Ramos (cell line): Measurements from ENCODE around the gene THSD7A.
"Not testable (repeated sequence)": the region's sequence is repeated elsewhere in the genome, so short reads cannot be mapped to it uniquely, and the experiment has no call there.

ENCODE experiments used
- in situ Hi-C: fragments of 300-500 bp; cut with MboI; formaldehyde crosslinking; loops from one replicate; pipeline ENCODE4 v1.14.3; 2022; ENCODE audit warnings: low sequenced_read_pairs; ENCODE audit not compliant: unreplicated experiment

Gene THSD7A

DNA sequence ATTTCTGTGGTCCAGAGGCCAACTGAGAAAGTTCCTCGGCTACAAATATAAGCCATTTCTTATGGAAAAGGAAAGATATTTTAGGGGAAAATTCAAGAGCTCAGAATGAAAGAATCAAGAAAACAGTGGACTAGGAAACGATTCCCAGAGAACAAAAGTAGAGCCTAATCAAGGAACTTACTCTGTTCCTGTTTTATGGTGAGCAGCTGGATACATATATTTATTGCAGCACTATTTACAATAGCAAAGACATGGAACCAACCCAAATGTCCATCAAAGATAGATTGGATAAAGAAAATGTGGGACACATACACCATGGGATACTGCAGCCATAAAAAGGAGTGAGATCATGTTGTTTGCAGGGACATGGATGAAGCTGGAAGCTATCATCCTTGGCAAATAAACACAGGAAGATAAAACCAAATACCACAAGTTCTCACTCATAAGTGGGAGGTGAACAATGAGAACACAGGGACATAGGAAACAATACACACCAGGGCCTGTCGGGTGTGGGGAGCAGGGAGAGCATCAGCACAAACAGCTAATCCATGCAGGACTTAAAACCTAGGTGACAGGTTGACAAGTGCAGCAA lies 298.7 kb downstream of the THSD7A start:
- in situ Hi-C loops = no loop called here

DNA sequence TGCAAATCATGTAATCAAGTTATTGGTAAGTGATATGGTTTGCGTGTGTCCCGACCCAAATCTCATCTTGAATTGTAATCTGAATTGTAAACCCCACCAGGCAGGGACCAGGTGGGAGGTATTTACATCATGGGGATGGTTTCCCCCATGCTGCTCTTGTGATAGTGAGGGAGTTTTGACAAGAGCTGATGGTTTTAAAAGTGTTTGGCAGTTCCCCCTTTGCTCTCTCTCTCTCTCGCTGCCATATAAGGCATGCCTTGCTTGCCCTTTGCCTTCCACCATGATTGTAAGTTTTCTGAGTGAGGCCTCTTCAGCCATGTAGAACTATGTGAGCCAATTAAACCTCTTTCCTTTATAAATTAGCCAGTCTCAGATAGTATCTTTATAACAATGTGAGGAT lies 302.6 kb downstream of the THSD7A start:
- in situ Hi-C loops = no loop called here

DNA sequence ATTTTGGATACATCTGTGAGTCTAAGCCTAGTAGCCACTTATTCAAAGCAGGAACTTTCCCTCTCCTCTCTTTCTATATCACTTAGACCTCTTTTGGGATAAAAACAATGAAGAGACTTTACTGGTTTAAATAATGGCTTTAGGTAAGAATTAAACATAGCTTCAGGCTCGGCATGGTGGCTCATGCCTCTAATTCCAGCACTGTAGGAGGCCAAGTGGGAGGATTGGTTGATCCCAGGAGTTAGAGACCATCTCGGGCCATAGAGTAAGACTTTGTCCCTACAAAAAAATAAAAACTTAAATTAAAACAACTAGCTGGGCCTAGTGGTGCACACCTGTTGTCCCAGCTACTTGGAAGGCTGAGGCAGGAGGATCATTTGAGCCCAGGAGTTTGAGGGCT lies 304.3 kb downstream of the THSD7A start:
- in situ Hi-C loops = no loop called here

DNA sequence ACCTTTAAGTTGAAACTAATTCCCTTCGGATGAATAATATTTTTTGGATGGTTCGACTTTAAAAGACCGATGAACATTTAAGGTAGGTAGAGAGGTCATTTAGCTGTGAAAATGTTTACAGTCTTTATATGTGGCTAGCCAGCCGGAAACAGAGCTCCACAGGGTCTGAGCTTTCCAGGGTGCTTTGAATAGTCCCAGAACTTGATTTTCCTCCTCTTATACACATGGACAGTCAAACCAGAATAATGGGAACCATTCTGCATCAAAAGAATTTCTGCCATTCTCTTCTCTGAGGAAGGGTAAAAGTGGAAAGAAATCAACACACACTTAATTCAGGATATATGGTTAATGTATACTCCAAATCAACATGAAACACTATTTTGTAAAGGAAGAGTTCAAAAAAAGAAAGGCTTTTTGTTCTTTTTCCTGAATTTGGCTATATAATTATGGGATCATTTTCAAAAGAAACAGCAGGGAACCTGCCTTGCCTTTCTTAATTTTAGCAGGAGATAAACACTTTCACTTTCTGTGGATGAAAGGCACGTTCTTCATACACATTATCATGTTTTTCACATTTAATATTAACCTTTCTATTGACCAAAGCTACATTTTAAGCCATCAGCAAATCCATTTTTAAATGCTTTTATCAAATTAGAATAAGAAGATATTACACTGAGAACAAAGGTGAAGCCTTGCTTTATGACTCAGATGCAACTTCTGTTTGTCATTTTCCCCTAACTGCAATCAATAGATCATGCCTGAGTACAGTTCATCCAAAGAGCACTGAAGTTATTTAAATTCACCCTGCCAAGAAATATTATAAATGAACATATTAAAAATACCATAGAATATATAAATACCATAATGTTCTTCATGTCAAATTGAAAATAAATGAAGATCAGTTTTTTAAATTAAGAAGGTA lies 307.3 kb downstream of the THSD7A start:
- in situ Hi-C loops = no loop called here

DNA sequence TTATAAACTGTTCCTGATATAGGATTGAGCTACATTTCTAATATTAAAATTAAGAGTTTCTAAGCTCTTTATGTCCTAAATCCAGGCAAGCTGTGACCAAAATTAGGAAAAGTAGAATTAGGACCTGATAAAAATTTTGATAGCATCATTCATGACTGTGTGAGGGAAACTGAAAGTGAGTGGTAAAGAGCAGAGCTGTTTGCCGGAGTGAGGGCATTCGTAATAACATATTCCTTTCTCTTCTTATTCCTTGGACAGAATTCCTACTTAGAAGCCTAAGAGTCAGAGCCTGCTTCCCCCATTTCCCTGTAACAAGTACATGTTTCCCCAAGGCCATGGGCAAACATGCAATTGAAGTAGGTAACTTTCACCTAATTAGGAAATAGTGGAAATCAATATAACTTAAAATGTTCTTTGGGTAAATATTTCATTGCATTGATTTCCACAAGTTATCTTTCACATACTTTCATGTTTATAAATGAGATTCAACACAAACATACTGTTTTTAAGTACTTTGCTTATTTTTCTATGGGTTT lies 310.0 kb downstream of the THSD7A start:
- in situ Hi-C loops = not testable (repeated sequence)

DNA sequence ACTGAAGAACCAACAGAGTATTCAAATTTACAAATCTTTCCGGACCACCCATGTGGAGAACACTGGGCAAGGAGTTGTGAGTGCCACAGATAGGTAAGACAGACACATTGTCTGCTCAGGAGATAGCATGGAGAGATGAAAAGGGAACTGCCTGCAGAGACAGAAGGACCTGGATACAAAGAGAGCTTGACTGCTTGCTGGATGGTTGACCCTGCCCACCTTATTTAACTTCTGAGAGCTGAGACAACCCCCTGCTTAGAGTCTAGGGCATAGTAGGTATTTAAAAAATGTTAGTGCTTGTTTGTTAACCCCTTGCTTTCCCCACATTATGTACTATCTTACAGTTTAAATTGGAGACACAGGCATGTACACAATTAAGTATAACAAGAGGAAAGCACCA lies 314.1 kb downstream of the THSD7A start:
- in situ Hi-C loops = no loop called here

DNA sequence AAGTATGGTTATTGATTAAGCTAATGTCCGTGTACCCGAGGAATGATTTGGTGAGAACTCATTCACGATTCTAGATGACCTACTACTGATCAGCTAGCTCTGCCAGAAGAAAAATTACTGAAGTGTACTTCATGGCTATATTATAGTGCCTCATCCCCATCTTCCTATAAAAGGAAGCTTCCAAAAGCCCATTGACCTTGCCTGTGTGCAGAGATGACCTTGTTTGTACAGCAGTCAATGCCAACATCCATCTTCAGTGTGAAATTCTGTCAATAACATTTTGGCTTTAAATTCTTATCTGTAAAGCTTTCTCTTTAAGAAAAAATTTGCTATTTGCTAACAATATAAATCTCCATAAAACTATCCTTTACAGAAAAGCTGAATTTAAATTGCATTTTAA lies 315.7 kb downstream of the THSD7A start:
- in situ Hi-C loops = no loop called here

DNA sequence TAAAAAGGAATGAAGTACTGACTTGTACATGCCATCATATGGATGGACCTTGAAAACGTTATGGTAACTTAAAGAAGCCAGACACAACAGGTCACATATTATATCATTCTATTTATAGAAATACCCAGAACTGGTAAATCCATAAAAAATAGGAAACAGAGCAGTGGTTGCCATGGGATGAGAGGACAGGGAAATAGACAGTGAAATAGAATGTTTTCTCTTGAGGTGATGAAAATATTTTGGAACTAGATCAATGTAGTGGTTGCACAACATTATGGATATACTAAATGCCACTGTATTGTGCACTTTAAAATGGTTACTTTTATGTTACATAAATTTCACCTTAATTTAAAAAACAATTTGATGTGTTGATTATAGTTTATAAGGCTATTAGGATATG lies 318.5 kb downstream of the THSD7A start:
- in situ Hi-C loops = no loop called here

DNA sequence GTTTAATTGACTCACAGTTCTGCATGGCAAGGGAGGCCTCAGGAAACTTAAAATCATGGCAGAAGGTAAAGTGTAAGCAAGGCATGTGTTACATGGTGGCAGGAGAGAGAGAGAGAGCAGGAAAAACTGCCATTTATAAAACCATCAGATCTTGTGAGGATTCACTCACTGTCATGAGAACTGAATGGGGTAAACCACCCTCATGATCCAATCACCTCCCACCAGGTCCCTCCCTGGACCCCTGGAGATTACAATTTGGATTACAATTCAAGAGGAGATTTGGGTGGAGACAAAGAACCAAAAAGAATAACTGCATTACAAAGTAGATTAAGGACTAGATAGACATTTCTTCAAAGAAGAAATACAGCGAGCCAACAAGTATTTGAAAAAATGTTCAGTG lies 324.1 kb downstream of the THSD7A start:
- in situ Hi-C loops = no loop called here

DNA sequence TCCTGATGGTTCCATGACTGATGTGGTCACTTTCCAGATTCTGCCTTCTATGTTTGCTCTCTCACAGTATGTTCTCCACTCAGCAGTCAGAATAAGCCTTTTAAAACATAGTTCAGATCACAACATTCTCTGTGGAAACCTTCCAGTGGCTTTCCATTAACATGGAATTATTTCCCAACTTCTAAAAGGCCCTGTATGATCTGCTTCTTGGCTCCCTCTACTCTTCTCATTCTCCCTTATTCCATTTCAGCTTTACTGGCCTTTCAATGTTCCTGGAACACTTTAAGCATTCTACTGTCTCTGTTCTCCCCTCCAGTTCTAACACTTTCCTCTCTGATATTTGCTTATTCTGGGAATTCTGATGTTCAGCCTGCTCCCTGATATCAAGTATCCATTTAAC lies 325.6 kb downstream of the THSD7A start:
- in situ Hi-C loops = no loop called here

DNA sequence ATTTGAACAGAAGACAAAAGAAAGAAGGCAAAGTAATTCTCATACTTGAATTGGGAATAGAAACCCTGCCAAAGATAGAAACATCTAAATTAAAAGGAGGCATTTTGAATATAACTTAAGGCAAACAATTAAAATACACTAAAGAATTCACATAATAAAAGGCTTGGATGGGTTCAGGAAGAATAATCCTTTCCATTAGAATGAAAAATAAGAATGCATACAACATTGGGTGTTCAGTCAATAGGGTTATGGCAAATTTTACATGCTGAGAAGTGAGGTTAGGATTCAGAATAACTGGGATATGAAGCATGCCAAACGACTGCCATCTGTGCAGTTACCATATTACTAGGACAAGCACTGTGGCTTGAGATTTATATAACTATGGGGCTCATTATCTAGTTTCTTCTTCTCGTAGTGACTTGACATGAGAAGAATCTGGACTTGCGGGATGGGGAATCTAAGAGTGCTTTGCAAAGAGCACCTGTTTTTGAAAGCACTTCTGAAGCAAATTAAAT lies 326.5 kb downstream of the THSD7A start:
- in situ Hi-C loops = no loop called here

DNA sequence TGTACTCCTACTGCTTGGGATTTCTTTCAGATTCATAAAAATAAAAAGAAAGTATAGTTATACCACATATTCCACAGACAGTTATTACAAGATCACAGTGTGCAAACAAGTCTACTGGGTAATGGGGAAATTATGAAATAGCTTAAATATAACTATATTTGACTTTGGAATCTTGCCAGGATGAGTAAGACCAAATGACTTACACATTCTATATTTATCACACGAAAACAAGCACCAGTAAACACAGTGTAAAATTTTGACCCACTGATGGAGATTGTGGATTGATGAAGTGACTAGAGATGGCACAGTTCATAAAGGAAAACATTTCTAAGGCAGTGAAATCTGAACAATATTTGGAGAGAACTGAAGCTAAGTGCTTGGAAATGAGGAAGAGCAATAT lies 339.7 kb downstream of the THSD7A start:
- in situ Hi-C loops = no loop called here

DNA sequence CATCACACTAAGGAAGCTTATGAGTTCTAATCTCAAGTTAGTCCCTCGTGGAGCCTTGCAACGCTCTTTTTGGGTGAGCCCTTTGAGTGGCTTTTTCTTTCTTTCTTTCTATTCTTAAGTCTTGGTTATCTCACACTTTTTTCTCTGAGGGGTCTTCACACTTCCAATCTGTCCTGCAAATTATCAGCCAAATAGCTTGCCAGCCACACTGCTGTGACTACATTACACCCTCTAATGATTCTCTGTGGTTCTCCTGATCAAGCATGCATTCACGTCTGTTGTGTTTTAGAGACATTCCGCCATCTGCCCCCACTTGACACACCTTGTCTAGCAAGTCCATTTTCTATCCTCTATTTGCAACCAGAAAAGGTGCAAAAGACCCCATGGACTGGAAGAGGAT lies 340.2 kb downstream of the THSD7A start:
- in situ Hi-C loops = no loop called here

DNA sequence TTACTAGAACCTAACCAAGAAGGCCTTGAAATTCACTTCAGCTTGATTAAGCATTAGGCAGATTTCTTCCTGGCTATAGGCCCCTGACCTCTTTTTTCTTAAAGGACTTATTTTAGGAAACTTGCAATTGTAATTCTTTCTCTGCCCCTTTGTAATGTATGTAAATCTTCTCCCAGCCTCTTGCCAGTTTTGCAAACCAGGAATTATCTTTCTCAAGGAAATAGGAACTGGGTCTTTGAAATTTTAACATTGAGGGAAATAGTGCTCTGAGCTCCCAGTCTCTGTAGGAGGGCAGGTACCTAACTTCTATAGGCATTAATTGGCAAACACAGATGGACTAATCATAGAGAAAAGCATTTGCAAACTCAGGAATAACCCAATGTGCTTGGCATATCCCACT lies 342.7 kb downstream of the THSD7A start:
- in situ Hi-C loops = no loop called here

DNA sequence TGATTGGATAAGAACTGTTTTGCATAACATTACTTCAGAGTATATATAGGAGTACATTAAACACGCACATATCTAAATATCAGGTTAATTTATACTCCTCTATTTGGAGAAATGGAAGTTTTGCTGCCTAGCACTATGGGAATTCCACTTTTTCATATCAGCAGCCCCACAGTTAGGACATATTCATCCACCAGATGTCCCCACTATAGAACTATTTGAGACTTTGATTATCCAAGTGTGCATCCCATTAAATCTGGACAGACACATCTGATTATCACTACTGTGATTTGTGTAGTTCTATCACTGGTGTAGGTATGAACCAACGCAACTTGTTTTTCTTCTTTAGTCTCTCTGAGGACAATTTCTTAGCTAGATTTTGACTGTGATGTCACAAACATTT lies 345.7 kb downstream of the THSD7A start:
- in situ Hi-C loops = no loop called here

DNA sequence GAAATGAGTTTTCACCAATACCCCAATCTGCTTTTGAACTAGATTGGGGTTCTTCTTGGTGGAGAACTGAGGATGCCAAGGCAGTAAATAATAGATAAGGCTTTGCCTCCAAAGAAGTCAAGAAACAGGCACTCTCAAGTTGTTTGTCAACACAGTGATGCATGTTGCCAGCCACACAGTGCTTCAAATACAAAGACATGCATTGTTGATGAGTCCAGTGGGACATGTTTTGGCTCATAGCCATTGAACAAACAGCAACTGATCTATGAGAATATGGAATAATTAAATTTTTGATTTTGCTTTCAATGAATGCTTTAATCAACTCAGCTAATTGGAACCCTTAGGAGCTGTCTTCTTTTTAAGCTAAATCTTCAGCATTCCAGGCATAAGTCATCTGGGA lies 346.4 kb downstream of the THSD7A start:
- in situ Hi-C loops = no loop called here

DNA sequence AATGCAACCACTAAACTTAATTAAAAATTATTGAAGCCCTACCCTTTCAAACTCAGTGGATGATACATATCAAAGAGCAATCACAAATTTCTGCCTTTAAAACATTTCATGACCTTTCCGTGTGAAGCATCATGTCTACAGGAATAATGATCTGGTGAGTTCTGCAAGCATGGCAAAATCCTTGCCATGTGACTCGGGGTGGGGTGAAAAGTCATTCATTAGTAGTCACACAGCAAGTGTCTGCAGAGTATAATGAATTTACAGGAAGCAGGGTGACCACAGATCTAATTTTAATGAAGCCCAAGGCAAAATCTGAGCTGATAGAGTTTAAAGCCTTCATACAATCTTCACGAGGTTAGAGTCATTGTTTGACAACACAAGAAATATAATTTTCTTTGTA lies 351.9 kb downstream of the THSD7A start:
- in situ Hi-C loops = no loop called here

DNA sequence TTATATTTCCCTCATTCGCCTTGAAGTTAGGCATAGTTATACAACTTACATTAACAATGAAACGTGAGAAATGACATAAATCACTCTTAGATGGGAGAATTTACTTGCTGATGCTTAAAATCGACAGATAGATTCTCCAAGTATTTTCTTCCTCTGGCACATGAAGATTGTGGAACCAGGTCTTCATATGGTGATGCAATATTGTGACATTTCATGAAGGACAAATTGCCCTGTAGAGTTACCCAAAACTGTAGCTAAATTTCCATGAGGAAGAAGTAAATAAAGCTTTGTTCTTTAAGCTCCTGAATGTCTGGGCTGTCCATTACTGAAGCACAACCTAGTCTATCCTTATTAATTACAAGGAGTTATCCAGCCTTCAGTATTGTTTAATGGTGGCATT lies 353.1 kb downstream of the THSD7A start:
- in situ Hi-C loops = no loop called here

DNA sequence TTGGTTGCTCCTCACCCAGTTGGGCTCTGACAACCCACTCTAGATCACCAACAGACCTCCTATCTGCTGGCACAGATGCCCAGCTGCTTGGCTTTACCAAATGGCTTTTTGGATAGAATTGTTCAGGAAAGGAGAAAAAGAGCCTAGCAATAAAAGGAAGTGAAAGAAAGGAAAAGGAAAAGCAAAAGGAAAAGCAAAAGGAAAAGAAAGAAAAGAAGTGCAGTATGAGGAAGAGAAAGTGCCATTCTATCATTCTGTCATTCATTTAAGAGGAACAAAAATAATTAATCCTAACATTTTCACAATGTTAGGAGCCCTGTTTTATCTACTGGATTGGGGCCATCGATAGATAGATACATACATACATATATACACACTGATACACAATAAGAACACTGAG lies 353.6 kb downstream of the THSD7A start:
- in situ Hi-C loops = no loop called here

DNA sequence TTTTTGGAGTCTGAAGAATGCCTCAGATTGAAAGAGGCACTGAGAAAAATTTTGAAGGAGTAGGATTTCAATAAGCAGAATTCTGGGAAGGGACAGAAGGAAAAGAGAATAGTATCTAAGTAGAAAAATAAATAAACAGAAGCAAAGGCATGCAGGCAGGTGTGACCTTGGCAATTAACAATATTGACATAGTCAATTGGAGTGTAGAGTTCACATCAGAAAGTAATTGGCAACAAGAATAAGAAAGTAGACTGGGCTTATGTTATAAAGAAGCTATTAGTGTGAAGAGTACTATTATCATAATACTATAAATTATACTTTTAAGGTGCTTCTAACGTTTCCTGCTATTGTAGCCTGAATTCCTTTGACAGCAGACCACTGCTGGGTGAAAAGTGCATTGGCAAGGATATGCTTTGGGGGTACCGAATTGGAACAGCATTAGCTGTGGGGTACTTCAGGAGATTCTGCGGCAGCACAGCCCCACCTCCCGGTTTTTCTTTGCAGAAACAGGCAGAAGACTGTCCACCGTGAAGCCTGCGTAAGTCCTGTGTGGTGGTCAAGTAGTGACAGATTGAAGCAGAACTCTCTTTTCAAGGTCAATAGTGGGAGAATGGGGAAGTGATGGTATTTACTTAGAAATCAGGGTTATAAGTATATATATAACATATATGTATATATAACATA lies 357.0 kb downstream of the THSD7A start:
- in situ Hi-C loops = no loop called here
